ENCODE measurements around the gene PIGK. TPM values are rescaled to one million over a fixed set of nuclear protein-coding genes. Genes with fewer than 3 reads are reported as not detected.

Gene PIGK
- total RNA-seq, 1 experiment from 2014 or later = 23.3 TPM

GRCh38 chr1:77227381-77227780 lies 8.2 kb upstream of the PIGK start:
- POLR2A ChIA-PET = interaction anchor here (0.8 kb wide), 1 partner anchor 8 kb away, joined by 4 read pairs; the partner anchor contains the start of gene PIGK
- no peaks in the 10 kb centered on the region for H3K27me3 ChIP-seq (ENCODE audit: insufficient read depth, low read length)
- H3K4me2 ChIP-seq (ENCODE audit: low read length) = no peak overlapping the region
- no peak overlapping the region for H3K27ac ChIP-seq (ENCODE audit: low read depth, low read length)
- H3K79me2 ChIP-seq (ENCODE audit: insufficient read depth, low read length) = no peaks in the 10 kb centered on the region
- H3K4me1 ChIP-seq (ENCODE audit: control insufficient read depth in 1 of 2, insufficient read depth in 2 of 2, low read length in 2 of 2) = no peaks in the 10 kb centered on the region
- RAD21 ChIA-PET (ENCODE audit: low non-redundant PET in 1 of 2, low total read pairs in 2 of 2, uncharacterized antibody in 2 of 2, unreplicated experiment in 2 of 2) = no interaction called here
- no TSS peak for BruUV-seq (replicated peaks)
- H3K4me3 ChIP-seq (replicated peaks in 1 of 2; ENCODE audit: low read depth in 1 of 2, low read length in 2 of 2) = no peak overlapping the region
- H4K20me1 ChIP-seq (ENCODE audit: insufficient read depth) = no peaks in the 10 kb centered on the region
- TF ChIP-seq CEBPB (IDR thresholded peaks at IDR 0.05; ENCODE audit: low read depth) (no peak), CTCF (IDR thresholded peaks at IDR 0.05 in 2 of 3, conservative IDR thresholded peaks at IDR 0.05 in 1 of 3; ENCODE audit: borderline replicate concordance in 1 of 3, insufficient read depth in 1 of 3, low read depth in 2 of 3, low read length in 2 of 3) (no peak), POLR2AphosphoS5 (IDR thresholded peaks at IDR 0.05; ENCODE audit: low read depth, low read length) (no peak), RAD21 (IDR thresholded peaks at IDR 0.05; ENCODE audit: low read depth) (no peak), EZH2 (IDR thresholded peaks at IDR 0.05) (no peak), EGR1 (IDR thresholded peaks at IDR 0.05; ENCODE audit: low read depth) (no peak), ZFX (IDR thresholded peaks at IDR 0.05) (no peak), MAX (IDR thresholded peaks at IDR 0.05) (no peak), EZH2phosphoT487 (IDR thresholded peaks at IDR 0.05; ENCODE audit: borderline replicate concordance) (no peak), ELF1 (IDR thresholded peaks at IDR 0.05; ENCODE audit: borderline replicate concordance, low read depth) (no peak), ZNF274 (IDR thresholded peaks at IDR 0.05; ENCODE audit: low read depth, low read length) (no peak), YY1 (IDR thresholded peaks at IDR 0.05; ENCODE audit: extremely low read depth, insufficient replicate concordance, low read depth, low read length) (no peak), REST (IDR thresholded peaks at IDR 0.05; ENCODE audit: low read depth) (no peak), SIN3A (IDR thresholded peaks at IDR 0.05; ENCODE audit: low read depth) (no peak), SRF (IDR thresholded peaks at IDR 0.05; ENCODE audit: low read depth) (no peak)
- H2AFZ ChIP-seq (ENCODE audit: low read depth, low read length, poor library complexity, severe bottlenecking) = no peak overlapping the region
- CTCF ChIA-PET = no interaction called here
- no peaks in the 10 kb centered on the region for H3K9me2 ChIP-seq (ENCODE audit: insufficient read depth)
- no peaks in the 10 kb centered on the region for H3K9me3 ChIP-seq (ENCODE audit: control insufficient read depth in 1 of 2, insufficient read depth in 1 of 2, low read depth in 1 of 2, low read length in 2 of 2)
- no peaks in the 10 kb centered on the region for H3K36me3 ChIP-seq (ENCODE audit: control insufficient read depth in 1 of 2, insufficient read depth in 2 of 2, low read length in 2 of 2)
- ATAC-seq (no peak), DNase-seq (ENCODE audit: low read depth, low spot score) (no peak)
- H3K9ac ChIP-seq (ENCODE audit: low read length) = no peak overlapping the region
- intact Hi-C loops (cut with micrococcal nuclease) = no loop called here

Data from HCT116 (cell line).